ENCODE results near the gene COX4I1. TPM values are rescaled to one million over a fixed set of nuclear protein-coding genes. Genes with fewer than 3 reads are reported as not detected.

The COX4I1 gene
- total RNA-seq, 1 experiment from 2014 or later = 554 TPM

GRCh38 chr16:85820604-85821372, 21.3 kb downstream of the COX4I1 start:
- no TSS peak for BruUV-seq (replicated peaks)
- POLR2A ChIA-PET (ENCODE audit: low non-redundant PET) = no interaction called here
- TF ChIP-seq EZH2 (IDR thresholded peaks at IDR 0.05; ENCODE audit: borderline replicate concordance, low read depth, low read length, poor library complexity, severe bottlenecking) = no peak
- no peak for TF ChIP-seq CTCF (conservative IDR thresholded peaks at IDR 0.05; ENCODE audit: low read depth, low read length)

DNA sequence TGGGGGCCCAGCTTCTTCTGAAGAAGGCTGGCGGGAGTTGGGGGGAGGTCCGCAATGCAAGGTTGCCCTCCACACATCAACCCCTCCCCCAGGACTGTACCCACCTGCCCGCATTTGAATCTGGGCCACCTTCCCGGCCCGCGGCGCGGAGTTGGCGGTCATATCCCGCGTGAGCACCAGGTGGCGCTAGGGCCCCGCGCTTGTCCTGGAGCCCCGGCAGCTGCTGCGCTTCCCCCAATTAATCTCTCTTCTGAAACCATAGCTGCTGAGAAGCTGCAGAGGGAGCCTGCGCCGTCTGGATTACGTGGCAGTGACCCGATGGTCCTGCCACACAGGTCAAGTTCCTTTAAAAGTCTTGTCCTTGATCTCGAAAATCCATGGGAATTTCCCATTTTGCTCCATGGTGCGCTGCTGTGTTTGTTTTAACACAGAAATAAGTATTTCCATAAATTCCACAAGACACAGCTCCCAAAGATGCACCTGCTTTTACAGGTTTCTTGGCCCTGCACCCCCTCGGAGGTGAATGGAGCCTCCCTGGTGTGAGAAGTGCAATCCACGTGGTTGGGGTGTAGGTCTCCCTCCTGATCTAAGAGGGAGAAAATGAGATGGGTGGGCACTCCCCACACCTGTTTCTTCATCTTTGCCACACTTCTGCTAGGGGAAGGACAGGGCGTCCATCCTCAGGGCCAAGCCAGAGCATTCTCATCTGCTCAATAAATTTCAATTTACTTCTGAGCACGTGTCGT, 22.1 kb downstream of the COX4I1 start:
- intact Hi-C loops (cut with micrococcal nuclease; ENCODE audit: unreplicated experiment) = loop anchor here (1.0 kb wide), 2 partner anchors 166 to 195 kb away; no protein-coding TSS in a partner anchor
- no TSS peak for BruUV-seq (replicated peaks)
- ChIA-PET CTCF (interaction anchor here (0.6 to 1.8 kb wide), 8 partner anchors 9 to 667 kb away, joined by 3 to 30 read pairs (median 4); no protein-coding TSS in a partner anchor), POLR2A (ENCODE audit: low non-redundant PET) (no interaction called here)
- no peak overlapping the region for H3K27ac ChIP-seq (ENCODE audit: low read depth, low read length, poor library complexity, severe bottlenecking)
- peaks cover 26% of the 10 kb centered on the region for H3K27me3 ChIP-seq (replicated peaks; ENCODE audit: insufficient read depth, low read depth, low read length, poor library complexity)
- no peaks in the 10 kb centered on the region for H3K9me3 ChIP-seq (ENCODE audit: low read depth, low read length, poor library complexity, severe bottlenecking)
- H3K36me3 ChIP-seq (ENCODE audit: insufficient read depth, low read length, poor library complexity, severe bottlenecking) = no peaks in the 10 kb centered on the region
- no peaks in the 10 kb centered on the region for H3K4me1 ChIP-seq (ENCODE audit: insufficient read depth, low read length, poor library complexity, severe bottlenecking)
- TF ChIP-seq CTCF (conservative IDR thresholded peaks at IDR 0.05; ENCODE audit: low read depth, low read length) = peak; percentile 96
- TF ChIP-seq EZH2 (IDR thresholded peaks at IDR 0.05; ENCODE audit: borderline replicate concordance, low read depth, low read length, poor library complexity, severe bottlenecking) = no peak
- DNase-seq (ENCODE audit: low spot score) = peak; percentile 74
- no peak overlapping the region for H3K4me3 ChIP-seq (ENCODE audit: low read depth, low read length, poor library complexity, severe bottlenecking)

More at GRCh38 chr16:85820604-85821372, 21.3 kb downstream of the COX4I1 start:
- DNase-seq (ENCODE audit: low spot score) = no peak
- H3K4me3 ChIP-seq (ENCODE audit: low read depth, low read length, poor library complexity, severe bottlenecking) = no peak overlapping the region
- intact Hi-C loops (cut with micrococcal nuclease; ENCODE audit: unreplicated experiment) = loop anchor here (1.0 kb wide), 2 partner anchors 167 to 196 kb away; no protein-coding TSS in a partner anchor
- peaks cover 19% of the 10 kb centered on the region for H3K27me3 ChIP-seq (replicated peaks; ENCODE audit: insufficient read depth, low read depth, low read length, poor library complexity)
- H3K4me1 ChIP-seq (ENCODE audit: insufficient read depth, low read length, poor library complexity, severe bottlenecking) = no peaks in the 10 kb centered on the region
- CTCF ChIA-PET = interaction anchor here (0.6 to 1.8 kb wide), 8 partner anchors 8 to 668 kb away, joined by 3 to 30 read pairs (median 4); no protein-coding TSS in a partner anchor
- no peaks in the 10 kb centered on the region for H3K36me3 ChIP-seq (ENCODE audit: insufficient read depth, low read length, poor library complexity, severe bottlenecking)
- no peaks in the 10 kb centered on the region for H3K9me3 ChIP-seq (ENCODE audit: low read depth, low read length, poor library complexity, severe bottlenecking)
- no peak overlapping the region for H3K27ac ChIP-seq (ENCODE audit: low read depth, low read length, poor library complexity, severe bottlenecking)

DNA sequence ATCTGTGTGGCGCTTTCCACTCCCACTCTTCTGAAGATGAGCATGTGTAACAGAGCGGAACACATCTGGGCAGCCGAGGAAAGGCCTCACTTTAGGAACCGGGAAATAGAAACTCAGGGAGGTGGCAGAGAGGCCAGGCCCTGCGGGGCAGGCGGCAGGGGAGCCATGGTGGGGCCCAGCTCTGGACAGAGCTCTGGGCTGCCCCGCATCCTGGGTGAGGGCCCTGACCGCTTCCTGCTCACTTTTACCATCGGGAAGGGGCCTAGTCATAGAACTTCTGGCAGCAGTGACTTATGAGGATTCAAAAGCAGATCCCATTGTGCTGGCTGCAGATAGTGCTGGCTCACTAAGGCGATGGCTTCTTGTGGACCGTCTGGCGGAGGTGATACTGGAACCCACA, 22.6 kb downstream of the COX4I1 start:
- TF ChIP-seq CTCF (conservative IDR thresholded peaks at IDR 0.05; ENCODE audit: low read depth, low read length) (no peak), EZH2 (IDR thresholded peaks at IDR 0.05; ENCODE audit: borderline replicate concordance, low read depth, low read length, poor library complexity, severe bottlenecking) (no peak)
- Histone ChIP-seq H3K27ac (ENCODE audit: low read depth, low read length, poor library complexity, severe bottlenecking) (no peak overlapping the region), H3K9me3 (ENCODE audit: low read depth, low read length, poor library complexity, severe bottlenecking) (no peaks in the 10 kb centered on the region), H3K4me3 (ENCODE audit: low read depth, low read length, poor library complexity, severe bottlenecking) (no peak overlapping the region), H3K27me3 (replicated peaks; ENCODE audit: insufficient read depth, low read depth, low read length, poor library complexity) (peaks cover 26% of the 10 kb centered on the region), H3K36me3 (ENCODE audit: insufficient read depth, low read length, poor library complexity, severe bottlenecking) (no peaks in the 10 kb centered on the region), H3K4me1 (ENCODE audit: insufficient read depth, low read length, poor library complexity, severe bottlenecking) (no peaks in the 10 kb centered on the region)
- BruUV-seq (replicated peaks) = no TSS peak
- POLR2A ChIA-PET (ENCODE audit: low non-redundant PET) = no interaction called here
- CTCF ChIA-PET = interaction anchor here (0.7 to 1.8 kb wide), 4 partner anchors 9 to 222 kb away, joined by 4 to 30 read pairs (median 14); no protein-coding TSS in a partner anchor
- intact Hi-C loops (cut with micrococcal nuclease; ENCODE audit: unreplicated experiment) = no loop called here
- DNase-seq (ENCODE audit: low spot score) = no peak

All from A673 (cell line).